Esophagus muscularis mucosa (tissue), 3 donors: ENCODE data around the gene FANK1.

Experiments
- CTCF ChIP-seq, 3 experiments: fragments of 200-600 bp in 2 of 3; fragments of 450-650 bp in 1 of 3; sonication (generic) in 2 of 3; IDR thresholded peaks; one replicate each; pipeline ENCODE4 v1.5.1; 2017 to 2019; ENCODE audit warnings: antibody characterized with exemption in 3 of 3, mild to moderate bottlenecking in 2 of 3, moderate library complexity in 1 of 3
- POLR2A ChIP-seq: fragments of 450-650 bp; IDR thresholded peaks from one replicate; pipeline ENCODE4 v1.6.1; 2017; ENCODE audit warnings: antibody characterized with exemption, moderate library complexity, mild to moderate bottlenecking, low read depth
- POLR2AphosphoS5 ChIP-seq, 2 donors: sonication (generic); formaldehyde crosslinking; IDR thresholded peaks; one replicate each; pipeline ENCODE4 v1.6.1; 2017; ENCODE audit warnings: antibody characterized with exemption in 2 of 2

DNA sequence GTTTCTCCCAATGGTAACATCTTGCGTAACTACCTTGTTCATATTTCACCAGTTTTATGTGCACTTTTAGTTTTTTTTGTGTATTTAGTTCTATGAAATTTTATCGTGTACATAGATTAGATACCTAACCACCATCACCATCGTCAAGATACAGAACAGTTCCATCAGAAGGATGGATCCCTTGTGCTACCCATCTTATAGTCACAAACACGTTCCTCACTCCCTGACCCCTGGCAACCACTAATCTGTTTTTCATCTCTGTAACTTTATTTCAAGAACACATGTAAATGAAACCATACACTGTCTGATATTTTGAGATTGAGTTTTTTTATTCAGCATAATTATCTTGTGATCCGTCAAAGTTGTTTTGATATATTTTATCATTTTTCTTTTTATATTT lies 29.9 kb downstream of the FANK1 start:
- TF ChIP-seq CTCF (IDR thresholded peaks at IDR 0.05) (no peak), POLR2A (no peak), POLR2AphosphoS5 (IDR thresholded peaks at IDR 0.05) (no peak)
